GM21367 (cell line): Measurements from ENCODE around the gene STK24.

Experiments
- ATAC-seq: cut with Tn5 transposase; IDR thresholded peaks from one replicate; pipeline ENCODE4 v1.9.1; 2021; ENCODE audit not compliant: unreplicated experiment

Gene STK24

DNA sequence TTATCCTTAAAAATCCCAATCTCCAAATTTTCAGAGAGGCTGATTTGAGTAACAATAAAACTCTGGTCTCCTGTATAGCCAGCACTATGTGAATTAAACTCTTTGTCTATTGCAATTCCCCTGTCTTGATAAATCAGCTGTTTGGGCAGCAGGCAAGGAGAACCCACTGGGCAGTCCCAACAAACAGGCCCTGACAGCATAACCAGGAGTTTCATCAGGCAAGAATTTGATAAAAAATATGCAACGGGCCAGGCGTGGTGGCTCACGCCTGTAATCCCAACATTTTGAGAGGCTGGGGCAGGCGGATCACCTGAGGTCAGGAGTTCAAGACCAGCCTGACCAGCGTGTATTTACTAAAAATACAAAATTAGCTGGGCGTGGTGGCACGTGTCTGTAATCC is 42.1 kb downstream of the STK24 start:
- no peak for ATAC-seq

DNA sequence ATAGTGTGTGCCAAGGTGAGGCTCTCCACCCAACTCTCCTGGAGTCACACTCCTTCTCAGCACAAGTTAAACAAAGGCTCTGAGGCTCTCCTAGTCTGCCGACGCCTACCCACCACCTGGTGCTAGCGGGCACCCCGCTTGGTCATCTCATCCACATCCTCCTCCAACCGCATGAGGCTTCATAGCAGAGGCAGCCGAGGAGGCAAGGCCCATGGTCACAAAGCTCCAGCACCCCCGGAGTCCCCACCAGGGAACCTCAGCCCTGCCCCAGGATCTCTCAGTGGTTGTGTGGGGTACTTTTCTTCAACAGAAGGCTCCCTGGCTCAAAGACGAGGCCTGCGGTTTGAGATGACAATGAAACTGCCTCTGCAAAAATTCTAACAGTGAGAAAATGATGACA is 43.0 kb downstream of the STK24 start:
- ATAC-seq, result no peak

DNA sequence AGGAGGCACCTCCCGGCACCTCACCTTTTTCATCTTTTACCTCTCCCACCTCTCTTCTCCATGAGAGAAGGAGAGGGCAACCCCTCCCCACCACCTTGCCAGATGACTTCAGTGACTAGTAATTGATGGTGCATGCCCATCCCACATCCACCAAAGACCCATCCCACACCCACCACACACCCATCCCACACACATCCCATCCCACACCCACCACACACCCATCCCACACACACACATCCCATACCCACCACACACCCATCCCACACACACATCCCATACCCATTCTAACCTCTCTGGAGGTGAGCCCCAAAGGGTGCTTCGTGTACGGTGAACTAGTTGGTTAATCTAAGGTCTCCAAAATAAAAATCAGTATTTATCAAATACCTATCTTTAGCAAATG is 44.7 kb downstream of the STK24 start:
- ATAC-seq, result no peak

DNA sequence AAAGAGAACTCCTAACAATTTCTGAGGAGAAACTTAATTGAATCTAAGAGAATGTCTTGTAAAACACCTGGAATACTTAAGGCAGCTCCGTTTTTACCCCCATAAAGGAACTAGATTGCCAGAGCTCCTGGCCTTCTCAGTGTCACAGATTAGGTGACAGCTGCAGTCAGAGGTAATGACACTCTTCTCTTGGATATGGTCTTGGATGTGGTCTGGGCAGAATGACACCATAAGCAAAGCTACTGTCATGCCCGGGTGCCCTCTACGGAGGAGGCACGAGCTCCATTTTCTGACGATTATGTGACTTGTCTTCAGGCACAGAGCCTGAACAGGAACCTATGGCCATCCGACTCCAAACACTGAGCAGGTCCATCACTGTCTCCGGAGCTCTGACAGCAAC is 46.7 kb downstream of the STK24 start:
- no peak for ATAC-seq

DNA sequence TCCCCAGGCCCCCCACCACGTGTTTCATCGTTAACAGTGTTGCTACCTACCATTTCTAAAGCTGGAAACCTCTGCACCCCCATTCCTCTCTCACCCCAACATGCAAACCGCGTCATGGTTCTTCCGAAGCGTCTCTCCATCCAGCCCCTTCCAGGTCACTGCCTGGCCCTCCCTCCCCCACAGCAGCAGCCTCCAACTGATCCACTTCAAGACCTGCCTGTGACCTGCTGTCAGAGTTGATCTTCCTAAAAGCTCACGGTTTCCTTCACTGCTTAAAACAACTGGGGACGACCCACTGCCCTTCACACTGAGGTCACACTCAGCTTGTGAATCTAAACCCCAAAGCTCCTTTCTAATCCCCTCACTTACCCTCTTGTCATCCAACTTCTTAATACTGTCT is 47.7 kb downstream of the STK24 start:
- no peak for ATAC-seq

DNA sequence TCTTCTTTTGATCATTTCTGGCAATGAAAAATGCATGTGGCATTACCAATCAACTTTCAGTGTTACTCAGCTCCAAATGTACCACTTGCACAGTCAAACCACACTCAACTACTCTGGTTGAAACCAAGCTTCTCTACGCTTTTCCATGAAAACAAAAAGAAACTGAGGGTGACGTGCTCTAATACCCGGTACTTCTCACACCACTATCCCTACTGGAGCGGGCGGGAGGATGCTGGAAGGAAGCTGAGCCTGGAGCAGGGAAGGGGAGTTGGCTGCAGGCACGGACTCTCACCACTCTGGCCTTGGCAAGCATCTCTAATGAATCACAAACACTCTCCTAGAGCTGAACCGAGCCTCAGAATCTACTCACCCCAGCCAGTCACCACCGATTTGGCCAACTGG is 48.2 kb downstream of the STK24 start:
- ATAC-seq, result no peak

DNA sequence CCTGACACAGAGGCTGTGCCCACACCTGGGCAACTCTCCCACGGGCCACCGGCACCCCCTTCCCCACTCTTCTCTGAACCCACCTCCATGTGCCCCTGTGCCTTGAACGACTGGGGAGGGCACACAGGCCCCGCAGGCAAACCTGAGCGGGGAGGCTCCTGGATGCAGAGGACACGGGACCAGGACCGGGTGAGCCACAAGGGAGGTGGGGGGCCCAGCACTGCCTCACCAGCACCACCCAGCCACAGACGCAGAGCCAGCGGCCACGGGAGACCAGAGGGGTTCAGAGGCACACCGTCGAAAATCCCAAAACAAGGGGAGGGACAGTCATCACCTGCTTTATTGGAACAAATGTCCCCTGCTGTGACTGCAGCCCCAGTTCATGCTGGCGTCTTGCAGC is 49.4 kb downstream of the STK24 start:
- ATAC-seq, result no peak

DNA sequence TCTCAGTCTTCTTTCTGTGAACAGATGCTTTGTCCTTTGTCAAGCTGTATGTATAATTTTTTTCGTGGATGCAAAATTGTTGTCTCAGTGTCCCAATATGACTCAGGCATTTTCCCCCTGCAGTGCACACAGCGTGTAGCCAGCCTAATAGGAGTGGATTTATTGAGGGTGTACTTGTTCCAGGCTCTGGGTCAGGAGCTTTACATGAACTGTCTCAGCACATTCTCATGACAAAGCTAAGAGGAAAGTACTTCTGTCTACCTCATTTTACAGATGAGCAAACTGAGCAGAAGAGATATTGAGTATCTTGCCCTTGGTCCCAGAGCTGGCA is 50.8 kb downstream of the STK24 start:
- ATAC-seq, result no peak

DNA sequence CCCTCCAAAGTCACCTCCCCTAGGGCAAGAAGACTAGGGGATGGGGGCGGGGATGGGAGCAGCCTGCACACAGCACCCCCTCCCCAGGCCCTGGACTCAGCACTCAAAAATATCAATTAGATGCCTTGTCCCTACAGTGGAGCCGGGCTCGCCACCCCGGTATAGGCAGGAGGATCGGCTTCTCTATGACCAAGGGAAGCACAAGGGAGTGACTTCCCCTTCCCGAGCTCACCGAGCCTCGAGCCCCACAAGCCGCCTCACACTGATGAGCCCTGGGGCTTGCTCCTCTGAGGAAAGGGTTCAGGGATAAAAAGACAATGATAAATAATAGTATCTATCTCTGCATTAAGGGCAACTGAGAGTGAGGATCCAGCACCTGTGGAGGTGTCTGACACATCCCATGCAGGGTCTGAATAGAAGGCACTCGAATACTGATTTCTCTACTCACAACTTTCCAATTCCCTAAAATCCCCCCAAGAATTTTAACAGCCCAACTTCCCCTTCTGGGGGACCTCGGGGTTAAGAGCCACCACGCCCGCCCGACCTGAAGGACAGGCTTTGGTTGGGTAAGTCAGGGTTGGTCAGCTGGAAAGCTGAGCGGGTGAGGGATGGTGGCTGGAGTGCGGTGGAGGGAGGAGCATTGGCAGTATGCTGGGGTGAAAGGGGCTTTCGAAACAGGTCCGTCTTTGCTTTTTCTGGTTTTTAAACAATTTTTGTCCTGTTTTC is 51.3 kb downstream of the STK24 start:
- ATAC-seq, result no peak

DNA sequence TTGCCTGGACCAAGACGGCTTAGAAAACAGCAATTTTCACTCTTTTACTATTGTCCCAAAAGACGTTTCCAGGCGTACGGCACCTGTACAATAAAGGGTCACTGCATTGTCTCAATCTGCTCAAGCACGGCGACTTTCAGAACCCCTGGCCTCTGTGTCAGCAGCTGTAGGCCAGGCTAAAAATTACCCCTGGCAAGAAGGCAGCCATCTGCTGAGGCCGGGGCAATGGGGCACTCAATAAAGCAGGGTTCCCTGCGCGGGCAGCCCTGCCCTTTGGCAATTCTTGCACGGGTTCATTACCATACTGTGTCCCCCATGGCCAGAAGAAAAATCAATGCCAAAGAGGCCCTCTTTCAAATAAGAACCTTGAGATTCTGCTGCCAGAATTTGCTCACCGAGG is 52.1 kb downstream of the STK24 start:
- ATAC-seq, result no peak

DNA sequence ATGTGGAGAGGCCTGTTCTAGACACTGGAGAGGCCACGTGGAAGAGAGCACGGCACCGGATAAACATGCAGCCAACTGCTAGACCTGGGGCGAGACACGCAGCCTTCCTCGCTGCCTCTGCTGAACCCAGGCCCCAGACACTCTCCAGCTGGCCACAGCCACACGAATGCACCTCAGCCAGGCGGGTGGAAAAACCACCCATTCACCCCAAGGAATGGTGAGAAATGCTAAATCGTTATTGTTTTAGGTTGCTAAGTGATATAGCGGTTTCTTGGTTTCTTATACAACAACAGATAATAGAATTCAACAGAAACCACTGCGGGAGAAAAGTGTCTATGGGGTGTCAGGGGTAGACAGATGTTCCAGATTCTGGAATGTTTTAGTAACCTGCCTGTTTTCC is 52.5 kb downstream of the STK24 start:
- no peak for ATAC-seq

DNA sequence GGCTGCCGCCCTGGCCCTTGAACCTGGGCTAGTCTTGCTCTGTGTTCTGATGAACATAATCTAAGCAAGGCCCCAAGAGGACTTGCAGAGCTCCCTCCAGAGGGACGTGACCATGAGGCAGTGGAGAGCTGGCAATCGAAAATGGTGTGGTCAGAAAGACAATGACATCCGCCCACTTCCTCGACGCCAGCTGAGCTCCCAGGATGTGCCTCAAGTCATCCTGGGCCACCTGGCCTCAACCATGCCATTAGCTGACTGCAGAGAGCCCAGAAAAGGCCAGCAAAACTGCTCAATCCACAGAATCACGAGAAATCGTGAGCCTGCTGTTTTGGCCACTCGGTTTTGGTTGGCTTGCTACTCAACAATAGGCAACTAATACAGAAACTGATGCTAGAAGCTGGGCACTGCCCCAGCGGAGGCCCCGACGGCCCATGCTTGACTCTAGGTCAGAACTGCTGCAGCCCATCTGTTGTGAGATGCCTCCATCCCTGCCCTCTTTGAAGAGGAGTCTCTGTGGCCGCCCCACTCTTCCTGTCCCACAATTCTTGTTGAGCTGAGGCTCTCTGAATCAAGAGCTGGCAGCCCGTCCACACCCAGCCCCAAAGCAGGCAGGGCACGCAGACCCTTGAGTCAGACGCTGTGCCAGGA is 53.3 kb downstream of the STK24 start:
- ATAC-seq, result no peak

DNA sequence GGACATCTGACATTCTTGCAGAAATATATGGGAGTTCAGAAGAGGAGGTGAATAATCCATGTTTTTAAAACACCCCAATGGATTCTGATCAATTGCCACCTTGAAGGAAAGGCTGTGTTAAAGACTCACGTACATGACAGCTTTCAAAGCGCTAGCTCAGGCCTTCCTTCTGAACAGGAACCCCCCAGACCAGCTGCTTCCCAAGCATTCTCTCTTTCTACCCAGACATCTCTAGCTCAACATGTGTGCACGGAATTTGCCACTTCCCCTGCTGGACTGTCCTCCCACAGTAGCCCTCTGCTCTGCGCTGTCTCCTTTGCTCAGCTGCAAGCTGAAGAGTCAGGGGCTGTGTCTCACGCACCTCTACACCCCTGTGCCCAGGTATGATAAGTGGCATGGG is 54.5 kb downstream of the STK24 start:
- no peak for ATAC-seq

DNA sequence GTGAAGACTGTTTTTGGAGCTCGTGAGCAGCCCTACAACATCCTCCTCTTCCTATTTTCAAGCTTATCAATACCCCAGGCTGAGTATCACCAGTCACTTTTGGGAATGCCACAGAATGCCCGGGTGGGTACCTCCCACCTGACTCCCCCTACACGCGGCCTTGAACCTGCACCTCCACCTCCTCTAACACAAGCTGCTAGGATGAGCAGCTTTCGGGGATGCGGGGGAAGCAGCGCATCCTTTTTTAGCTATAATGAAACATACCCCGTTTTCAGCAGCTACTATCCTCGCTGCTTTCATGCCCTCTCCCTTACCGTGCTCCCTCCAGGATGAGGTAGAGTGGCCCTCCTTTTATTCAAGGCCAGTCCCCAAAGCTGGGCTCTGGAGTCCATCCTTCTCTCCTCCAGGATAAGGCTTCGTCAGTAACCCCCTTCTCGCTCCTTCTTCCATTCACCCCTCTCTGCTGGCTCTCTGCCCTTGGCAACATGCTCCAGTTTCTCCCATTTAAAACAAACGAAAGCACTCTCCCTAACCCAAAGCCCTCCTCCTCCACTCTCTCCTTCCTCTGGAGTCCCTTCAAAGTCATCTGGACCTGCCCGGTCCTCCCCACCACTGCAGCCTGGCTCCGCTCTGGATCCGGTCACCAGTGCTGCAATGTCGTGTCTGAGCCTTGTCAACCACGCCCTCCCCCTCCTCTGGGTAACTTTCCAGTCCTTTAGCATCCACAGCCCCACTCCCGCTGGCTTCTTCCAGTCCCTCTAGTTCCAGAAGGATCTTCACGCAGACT is 55.3 kb downstream of the STK24 start:
- no peak for ATAC-seq

DNA sequence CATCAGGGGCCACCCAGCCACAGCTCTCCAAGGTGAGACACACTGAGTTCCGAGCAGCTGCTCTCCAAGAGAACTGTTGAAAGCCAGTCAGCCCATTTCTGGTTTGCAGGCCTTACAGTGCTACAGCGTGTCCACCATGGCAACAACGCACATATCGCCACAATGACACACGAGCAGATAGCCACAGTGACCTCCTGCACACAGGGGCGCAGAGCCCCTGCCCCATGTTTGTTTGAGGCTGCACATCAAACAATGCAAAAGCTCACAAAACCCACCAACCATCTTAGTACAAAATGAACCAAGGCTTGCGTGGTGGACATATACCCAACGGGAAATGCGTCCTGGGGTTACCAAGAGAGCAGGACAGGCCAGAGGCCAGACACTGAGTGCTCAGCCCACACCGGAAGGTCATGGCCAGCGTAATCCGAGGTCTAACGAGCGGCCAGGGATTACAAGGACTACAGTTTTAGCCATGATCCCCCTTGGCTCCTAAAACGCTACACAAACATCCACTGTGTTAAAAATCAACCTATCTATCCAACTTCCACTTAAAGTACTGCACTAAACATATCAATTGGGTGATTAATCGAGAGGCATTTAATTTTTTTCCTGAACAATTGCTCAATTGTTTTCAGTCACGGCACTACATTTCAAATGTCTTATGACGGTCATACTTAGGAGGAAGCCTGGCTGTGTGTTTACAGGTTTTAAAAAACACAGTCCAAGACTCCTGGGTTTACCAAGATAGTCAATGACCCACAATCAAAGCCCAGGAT is 56.0 kb downstream of the STK24 start:
- ATAC-seq, result no peak

DNA sequence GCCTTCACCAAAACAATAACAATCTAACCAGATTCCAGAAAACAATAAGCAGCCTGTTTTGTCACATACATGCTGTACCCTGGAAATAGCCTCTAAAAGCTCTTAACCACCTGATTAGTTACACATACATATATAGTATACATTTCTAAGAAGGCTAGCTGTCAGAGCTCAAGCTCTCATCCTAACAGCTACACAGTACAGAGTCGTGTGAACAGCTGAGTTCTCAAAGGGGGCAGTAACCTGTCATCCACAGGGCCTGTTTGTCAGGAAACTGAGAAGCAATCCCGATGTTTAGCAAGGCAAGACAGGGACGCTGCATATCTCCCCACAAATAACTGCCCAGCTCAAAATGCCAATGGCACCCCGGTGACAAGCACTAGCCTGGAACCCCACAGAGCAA is 56.9 kb downstream of the STK24 start:
- ATAC-seq, result no peak

DNA sequence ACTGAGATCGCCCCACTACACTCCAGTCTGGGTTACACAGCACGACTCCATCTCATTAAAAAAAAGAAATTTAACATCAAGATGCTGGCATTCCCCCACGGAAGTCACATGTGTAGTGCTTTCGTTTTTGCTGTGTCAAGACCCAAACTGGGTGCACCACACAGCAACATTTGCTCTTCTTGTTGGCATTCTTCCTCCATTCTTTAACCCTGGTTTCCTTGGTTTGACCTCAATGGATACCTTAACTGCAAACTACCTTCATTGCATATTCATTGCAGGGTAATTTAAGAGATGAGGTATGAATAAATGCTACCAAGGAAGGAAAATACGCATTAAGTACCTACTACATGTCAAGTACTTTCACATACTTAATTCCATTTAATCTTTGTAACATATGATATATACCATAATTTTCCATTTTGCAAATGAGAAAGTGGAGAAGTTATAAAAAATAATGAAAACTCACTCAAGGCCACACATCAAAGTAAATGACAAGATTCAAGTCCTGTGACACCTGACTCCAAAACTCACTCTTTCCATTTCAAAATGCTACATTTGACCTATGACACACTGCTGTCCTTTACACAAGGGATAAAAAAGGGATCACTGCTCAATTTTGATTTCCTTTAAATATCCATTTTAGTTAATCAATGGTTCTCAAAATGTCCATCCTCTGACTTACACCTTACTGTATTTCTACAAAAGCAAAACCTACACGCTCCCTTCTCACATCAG is 59.2 kb downstream of the STK24 start:
- no peak for ATAC-seq

DNA sequence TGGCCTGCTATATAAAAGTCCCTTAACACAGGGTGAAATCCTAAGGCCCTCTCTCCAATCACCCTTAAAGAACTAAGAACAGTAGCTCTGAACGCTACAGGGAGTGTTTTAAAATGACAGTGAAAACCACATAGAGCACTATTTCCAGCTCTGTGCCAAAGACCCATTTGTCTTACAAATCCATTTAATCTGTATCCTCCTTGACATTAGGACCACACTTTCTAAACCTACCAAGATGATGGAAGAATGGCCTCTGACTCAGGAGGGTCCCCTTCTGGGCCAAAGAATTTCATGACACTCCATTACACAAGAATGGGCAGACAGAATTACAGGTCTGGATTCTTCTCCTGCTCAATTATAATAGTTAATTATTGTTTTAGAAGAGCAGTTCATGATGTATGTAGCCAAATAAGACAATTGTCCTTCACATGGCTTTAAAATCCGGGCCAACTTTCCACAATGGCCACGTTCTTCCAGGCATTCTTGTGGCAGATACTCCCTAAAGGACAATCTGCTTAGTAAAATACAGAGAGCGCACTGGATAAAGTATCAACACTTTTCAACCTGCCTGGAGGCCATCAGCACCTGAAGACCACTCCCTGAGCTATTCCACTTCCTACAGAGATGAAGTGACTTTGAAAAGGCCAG is 61.0 kb downstream of the STK24 start:
- no peak for ATAC-seq

DNA sequence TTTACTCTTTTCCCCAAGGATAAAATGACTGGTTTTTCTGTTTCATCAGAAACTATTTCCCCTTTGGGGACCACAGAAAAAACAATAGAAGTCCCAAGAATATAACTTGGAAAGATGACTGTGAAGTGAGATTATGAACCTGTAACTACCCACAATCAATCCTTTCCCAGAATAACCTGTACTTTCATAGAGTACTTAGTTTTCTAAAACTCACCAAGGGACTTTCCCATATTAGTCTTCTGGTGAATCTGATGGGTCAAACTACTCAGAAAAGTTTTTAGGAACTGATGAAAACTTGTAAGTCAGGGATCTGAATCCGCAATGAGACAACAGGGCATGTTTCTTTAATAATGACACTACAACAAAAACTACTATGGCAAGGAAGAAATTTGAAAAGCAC is 62.6 kb downstream of the STK24 start:
- ATAC-seq, result no peak

DNA sequence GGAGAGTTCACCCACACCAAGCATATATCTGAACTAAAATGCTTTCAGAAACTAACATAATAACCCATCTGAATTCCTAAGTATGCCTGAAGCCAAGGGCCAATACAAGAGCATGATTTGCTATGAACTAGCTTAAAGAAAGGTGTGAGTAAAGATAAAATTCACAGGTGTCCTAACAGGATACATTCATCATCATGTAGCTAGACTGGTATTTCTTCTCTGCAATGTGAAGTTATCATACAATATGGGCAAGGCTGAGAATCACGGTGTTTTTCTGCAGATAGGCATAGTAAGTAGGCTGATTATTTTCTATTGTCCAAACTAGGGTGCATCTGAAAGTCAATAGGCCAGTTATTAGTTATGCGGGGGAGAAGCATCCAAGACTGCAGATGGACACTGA is 63.1 kb downstream of the STK24 start:
- ATAC-seq, result no peak
